ENCODE measurements around the gene SPATA2L. TPM values are rescaled to one million over a fixed set of nuclear protein-coding genes. Genes with fewer than 3 reads are reported as not detected.

SPATA2L gene
- total RNA-seq, 1 donor from 2014 or later, result 39.3 TPM

DNA sequence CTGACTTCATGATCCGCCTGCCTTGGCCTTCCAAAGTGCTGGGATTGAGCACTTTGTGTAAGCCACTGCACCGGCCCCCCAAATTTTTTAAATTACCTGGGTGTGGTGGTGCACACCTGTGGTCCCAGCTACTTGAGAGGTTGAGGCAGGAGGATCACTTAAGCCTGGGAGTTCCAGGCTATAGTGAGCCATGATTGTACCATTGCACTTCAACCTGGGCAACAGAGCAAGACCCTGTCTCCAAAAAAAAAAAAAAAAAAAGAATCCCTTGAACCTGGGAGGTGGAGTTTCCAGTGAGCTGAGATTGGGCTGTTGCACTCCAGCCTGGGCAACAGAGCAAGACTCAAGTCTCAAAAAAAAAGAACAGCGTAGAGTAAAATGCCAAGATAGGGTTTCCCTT lies 35.0 kb upstream of the SPATA2L start:
- no peak overlapping the region for H3K4me3 ChIP-seq (ENCODE audit: low read depth, low read length)
- no peak for DNase-seq (ENCODE audit: low read depth)
- TF ChIP-seq CTCF (conservative IDR thresholded peaks at IDR 0.05; ENCODE audit: low read depth, low read length), result no peak

GRCh38 chr16:89733792-89734191 lies 32.3 kb upstream of the SPATA2L start:
- H3K4me3 ChIP-seq (ENCODE audit: low read depth, low read length), result no peak overlapping the region
- TF ChIP-seq CTCF (conservative IDR thresholded peaks at IDR 0.05; ENCODE audit: low read depth, low read length), result no peak
- DNase-seq (ENCODE audit: low read depth), result no peak

GRCh38 chr16:89733322-89733721 lies 31.8 kb upstream of the SPATA2L start:
- DNase-seq (ENCODE audit: low read depth), result no peak
- no peak overlapping the region for H3K4me3 ChIP-seq (ENCODE audit: low read depth, low read length)
- no peak for TF ChIP-seq CTCF (conservative IDR thresholded peaks at IDR 0.05; ENCODE audit: low read depth, low read length)

DNA sequence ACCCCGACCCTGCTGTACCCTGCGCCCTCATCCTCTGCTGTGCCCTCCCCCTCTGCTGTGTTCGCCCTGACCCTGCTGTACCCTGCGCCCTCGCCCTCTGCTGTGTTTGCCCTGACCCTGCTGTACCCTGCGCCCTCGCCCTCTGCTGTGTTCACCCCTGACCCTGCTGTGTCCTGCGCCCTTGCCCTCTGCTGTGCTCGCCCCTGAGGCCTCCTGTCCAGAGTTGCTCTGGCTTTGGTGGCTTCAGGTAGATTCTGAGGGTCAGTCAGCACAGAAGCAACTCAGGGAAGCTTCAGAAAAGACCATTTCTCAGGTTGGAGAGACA lies 31.4 kb upstream of the SPATA2L start:
- H3K4me3 ChIP-seq (ENCODE audit: low read depth, low read length), result no peak overlapping the region
- DNase-seq (ENCODE audit: low read depth), result no peak
- TF ChIP-seq CTCF (conservative IDR thresholded peaks at IDR 0.05; ENCODE audit: low read depth, low read length), result no peak

DNA sequence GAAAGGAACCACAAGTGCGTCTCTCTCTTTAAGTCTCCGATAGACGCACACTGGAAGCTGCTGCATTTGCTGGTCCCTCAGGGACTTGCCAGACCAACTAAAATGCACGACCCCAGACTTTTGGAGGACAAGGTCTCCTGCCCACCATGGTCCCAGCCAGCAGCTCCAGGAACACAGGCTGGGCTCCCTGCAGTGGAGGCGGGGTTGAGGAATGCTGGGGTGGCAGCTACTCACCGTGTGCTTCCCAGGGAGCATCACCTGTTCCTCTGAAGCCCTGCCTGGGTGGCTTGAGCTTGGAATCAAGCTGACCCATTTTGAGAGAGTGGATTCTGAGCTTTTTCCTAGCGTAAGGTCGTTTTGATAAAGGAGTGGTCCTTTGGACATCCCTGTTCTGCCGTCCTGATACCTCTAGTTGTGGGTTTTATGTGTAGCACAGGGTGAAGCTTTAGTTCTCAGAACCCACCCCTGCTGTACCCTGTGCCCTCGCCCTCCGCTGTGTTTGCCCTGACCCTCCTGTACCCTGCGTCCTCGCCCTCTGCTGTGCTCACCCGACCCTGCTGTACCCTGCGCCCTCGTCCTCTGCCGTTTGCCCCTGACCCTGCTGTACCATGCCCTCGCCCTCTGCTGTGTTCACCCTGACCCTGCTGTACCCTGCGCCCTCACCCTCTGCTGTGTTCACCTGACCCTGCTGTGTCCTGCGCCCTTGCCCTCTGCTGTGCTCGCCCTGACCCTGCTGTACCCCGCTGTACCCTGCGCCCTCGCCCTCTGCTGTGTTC lies 30.8 kb upstream of the SPATA2L start:
- H3K4me3 ChIP-seq (ENCODE audit: low read depth, low read length), result no peak overlapping the region
- no peak for TF ChIP-seq CTCF (conservative IDR thresholded peaks at IDR 0.05; ENCODE audit: low read depth, low read length)
- DNase-seq (ENCODE audit: low read depth), result no peak

GRCh38 chr16:89730610-89731234 lies 29.2 kb upstream of the SPATA2L start:
- no peak for TF ChIP-seq CTCF (conservative IDR thresholded peaks at IDR 0.05; ENCODE audit: low read depth, low read length)
- H3K4me3 ChIP-seq (ENCODE audit: low read depth, low read length), result no peak overlapping the region
- DNase-seq (ENCODE audit: low read depth), result no peak

Data from epithelial cell of proximal tubule (primary cell).